Mucosa of gallbladder (tissue), 1 donor: ENCODE data around the gene DOC2B. TPM values are rescaled to one million over a fixed set of nuclear protein-coding genes. Genes with fewer than 3 reads are reported as not detected.
"Not testable (repeated sequence)": the region's sequence is repeated elsewhere in the genome, so short reads cannot be mapped to it uniquely, and the experiment has no call there.

Experiments
- DNase-seq: peaks from one replicate; pipeline ENCODE4 v3.0.0-alpha.2; 2020; ENCODE audit warnings: low spot score
- total RNA-seq: library from RNA; stranded (reverse); gene quantifications from one replicate; pipeline ENCODE4 v1.2.1, GENCODE V29; 2021
- donor health status: DM: no; HTN: no; CAD: no.

The DOC2B gene
- total RNA-seq, 1 donor from 2014 or later: 4.5 TPM

GRCh38 chr17:213286-214105, 32.0 kb upstream of the DOC2B start:
- no peak for DNase-seq

- DNase-seq: no peak
Observed at GRCh38 chr17:210402-210801, 29.0 kb upstream of the DOC2B start.

- DNase-seq: no peak
Observed at GRCh38 chr17:208429-208828, 27.0 kb upstream of the DOC2B start.

GRCh38 chr17:207775-208174, 26.3 kb upstream of the DOC2B start:
- DNase-seq: no peak

- DNase-seq: no peak
Observed at GRCh38 chr17:206941-207560, 25.6 kb upstream of the DOC2B start.

- not testable (repeated sequence) for DNase-seq
Observed at GRCh38 chr17:206484-206883, 25.0 kb upstream of the DOC2B start.

- no peak for DNase-seq
Observed at GRCh38 chr17:205817-206216, 24.4 kb upstream of the DOC2B start.

- no peak for DNase-seq
Observed at GRCh38 chr17:205148-205669, 23.8 kb upstream of the DOC2B start.

GRCh38 chr17:204427-205147, 23.1 kb upstream of the DOC2B start:
- no peak for DNase-seq

- no peak for DNase-seq
Observed at GRCh38 chr17:202501-202951, 21.1 kb upstream of the DOC2B start.

GRCh38 chr17:201736-202135, 20.3 kb upstream of the DOC2B start:
- DNase-seq: not testable (repeated sequence)

- DNase-seq: not testable (repeated sequence)
Observed at GRCh38 chr17:201257-201656, 19.8 kb upstream of the DOC2B start.

- DNase-seq: no peak
Observed at GRCh38 chr17:200586-200985, 19.1 kb upstream of the DOC2B start.

GRCh38 chr17:199806-200545, 18.5 kb upstream of the DOC2B start:
- DNase-seq: peak; percentile 22

GRCh38 chr17:199191-199604, 17.7 kb upstream of the DOC2B start:
- no peak for DNase-seq

GRCh38 chr17:198225-198624, 16.8 kb upstream of the DOC2B start:
- not testable (repeated sequence) for DNase-seq

- no peak for DNase-seq
Observed at GRCh38 chr17:197352-197751, 15.9 kb upstream of the DOC2B start.

- no peak for DNase-seq
Observed at GRCh38 chr17:194828-195602, 13.6 kb upstream of the DOC2B start.

- DNase-seq: peak; percentile 65
Observed at GRCh38 chr17:193841-194806, 12.7 kb upstream of the DOC2B start.

GRCh38 chr17:193426-193810, 12.0 kb upstream of the DOC2B start:
- DNase-seq: no peak
